Sciatic nerve (tissue), 2 donors: ENCODE results near the gene IRF2BPL. TPM values are rescaled to one million over a fixed set of nuclear protein-coding genes. Genes with fewer than 3 reads are reported as not detected.
A peak's percentile ranks its signal among the peaks of the same experiment; 100 is the strongest.

Experiments
- ATAC-seq: fragments of 200-7000 bp; cut with Tn5 transposase; one replicate; pipeline ENCODE4 v1.9.1; 2020; ENCODE audit warnings: mild to moderate bottlenecking, moderate library complexity
- DNase-seq: peaks from one replicate; pipeline ENCODE4 v3.0.0-alpha.2; 2020; ENCODE audit warnings: low spot score
- intact Hi-C: fragments of 100-400 bp; cut with DNase I; formaldehyde crosslinking; loops from one replicate; pipeline ENCODE4 v1.14.2; 2022
- total RNA-seq: library from RNA; stranded (reverse); fragmentation: NEBNext Ultra II Directional; extraction: Animal tissue kit (Norgen Biotek cat#: 25700); gene quantifications from one replicate; pipeline ENCODE4 v1.2.1, GENCODE V29; 2021
- donor health status: DM: no; HTN: no; CAD: no.
- donor health status: DM: no; HTN: no; CAD: no.

The IRF2BPL gene
- total RNA-seq, 1 donor from 2014 or later: 59.6 TPM

DNA sequence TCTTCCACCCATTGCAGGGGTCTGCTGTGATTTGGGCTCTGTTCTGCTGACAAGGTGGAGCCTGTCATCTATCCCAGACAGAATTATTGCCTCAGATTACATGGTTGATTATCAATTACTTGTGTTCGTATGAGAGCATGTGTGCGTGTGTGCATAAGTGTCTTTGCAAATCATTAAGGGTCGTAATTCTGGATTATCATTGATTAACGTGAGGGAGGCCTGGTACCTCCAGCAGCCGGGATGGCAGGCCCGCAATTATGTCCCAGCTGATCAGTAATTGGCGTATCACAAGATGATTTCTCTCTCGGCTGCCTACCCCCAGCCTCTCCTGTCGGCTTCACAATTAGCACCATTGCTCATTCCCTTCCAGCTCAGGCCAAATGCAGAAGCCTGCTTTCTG lies 29.6 kb upstream of the IRF2BPL start:
- DNase-seq: no peak
- intact Hi-C loops: no loop called here
- ATAC-seq: no peak

DNA sequence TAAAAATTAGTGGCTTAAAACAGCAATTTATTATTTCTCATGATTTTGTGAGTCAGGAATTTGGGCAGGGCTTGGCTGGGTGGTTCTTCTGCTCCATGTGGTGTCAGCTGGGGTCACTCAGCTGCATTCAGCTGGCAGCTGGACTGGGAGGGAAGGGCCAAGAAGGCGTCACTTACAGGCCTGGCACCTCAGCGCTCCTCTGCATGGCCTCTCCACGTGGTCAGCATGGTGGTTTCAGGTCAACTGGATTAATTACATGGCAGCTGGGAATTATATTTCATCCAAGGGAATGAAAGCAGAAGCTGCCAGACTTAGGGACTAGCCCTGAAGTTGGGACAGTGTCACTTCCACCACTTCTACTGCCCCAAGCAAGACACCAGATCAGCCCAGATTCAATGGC lies 27.5 kb upstream of the IRF2BPL start:
- ATAC-seq (no peak), DNase-seq (no peak)
- intact Hi-C loops: no loop called here

DNA sequence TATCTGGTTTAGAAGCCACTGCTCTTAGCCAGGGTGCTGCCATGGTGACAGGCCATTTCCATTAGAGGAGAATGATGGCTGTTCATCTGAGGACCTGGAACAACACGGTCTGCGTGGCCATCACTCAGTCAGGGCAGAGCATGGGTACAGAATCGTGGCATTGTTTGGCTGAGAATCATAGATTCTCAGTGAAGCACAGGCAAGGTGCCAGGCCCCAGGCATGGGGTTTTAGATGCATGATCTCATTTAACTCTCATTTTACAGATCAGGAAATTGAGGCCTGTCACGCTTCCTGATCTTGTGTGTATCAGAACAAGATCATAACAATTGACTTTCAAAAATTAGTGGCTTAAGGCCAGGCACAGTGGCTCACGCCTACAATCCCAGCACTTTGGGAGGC lies 26.8 kb upstream of the IRF2BPL start:
- intact Hi-C loops: no loop called here
- ATAC-seq: no peak
- no peak for DNase-seq

DNA sequence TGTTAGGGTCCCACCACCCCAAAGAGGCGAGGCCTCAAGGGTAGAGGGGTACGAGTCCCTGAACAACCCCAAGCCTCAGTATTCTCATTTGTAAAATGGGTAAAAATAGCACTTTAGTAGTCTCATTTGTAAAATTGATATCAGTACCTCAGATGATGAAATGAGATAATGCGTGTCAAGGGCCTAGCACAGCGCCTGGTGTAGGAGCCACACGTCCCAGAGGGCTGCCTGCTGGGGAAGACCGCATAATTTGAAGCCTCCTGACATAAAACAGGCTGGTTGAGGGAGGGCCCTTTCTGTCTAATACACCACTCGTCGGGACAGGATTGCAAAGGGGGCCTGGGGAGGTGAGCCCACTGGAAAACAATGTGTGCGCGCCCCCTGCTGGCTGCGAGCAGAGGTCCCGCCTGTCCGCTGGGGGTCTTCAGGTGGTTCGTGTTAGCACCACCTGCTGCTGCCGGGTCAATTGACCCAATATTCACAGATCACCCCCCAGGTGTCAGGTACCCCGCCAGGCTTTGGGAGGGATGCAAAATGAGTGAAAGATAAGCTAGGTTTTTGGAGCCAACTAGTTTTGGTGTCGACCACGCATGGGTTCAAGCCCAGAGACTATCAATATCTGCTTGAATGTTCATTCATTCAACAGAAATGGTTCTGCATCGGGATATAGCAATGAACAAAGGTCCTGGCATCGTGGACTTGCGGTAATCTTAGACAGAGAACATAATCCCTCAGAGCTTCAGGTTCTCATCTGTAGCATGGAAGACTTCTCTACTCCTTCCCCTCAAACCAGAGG lies 24.7 kb upstream of the IRF2BPL start:
- intact Hi-C loops: loop anchor here (5.0 kb wide), 1 partner anchor 141 kb away; no protein-coding TSS in a partner anchor
- DNase-seq: peak; percentile 86
- ATAC-seq: peak; percentile 75

DNA sequence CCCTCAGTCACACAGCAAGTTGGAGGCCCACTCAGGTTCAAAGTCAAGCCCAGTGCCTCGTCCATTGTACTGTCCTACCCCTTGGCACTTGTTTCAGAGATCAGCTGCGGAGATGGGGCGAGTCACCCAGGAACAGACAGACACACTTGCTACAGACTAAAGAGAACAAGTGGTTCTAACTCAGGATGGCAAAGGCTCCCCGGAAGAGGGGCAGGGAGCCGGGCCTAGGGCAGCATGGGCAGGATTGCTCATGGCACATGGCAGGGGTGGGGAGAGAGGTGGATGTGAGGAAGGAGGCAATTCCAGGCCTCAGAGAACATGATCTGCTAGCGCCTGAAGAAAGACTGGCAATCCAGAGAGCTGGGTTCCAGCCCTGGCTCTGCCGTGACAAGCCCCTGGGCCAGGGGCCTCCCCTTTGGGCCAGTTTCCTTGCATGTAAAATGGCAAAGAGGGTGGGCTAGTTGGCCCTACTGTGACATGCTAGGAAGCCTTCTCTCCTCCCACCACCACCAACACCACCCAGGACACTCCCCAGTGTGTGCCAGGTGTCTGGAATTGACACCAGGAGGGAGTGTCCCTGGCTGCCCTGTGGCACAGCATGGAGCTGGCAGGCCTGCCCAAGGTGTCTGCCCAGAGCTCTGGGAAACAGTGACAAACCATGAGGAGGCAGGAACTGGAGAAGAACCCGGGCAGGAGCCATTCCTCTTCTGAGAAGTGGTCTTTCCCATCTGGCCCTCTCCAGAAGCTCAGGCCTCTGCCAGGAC lies 24.0 kb upstream of the IRF2BPL start:
- ATAC-seq: peak; percentile 17
- no peak for DNase-seq
- intact Hi-C loops: loop anchor here (5.0 kb wide), 1 partner anchor 140 kb away; no protein-coding TSS in a partner anchor

DNA sequence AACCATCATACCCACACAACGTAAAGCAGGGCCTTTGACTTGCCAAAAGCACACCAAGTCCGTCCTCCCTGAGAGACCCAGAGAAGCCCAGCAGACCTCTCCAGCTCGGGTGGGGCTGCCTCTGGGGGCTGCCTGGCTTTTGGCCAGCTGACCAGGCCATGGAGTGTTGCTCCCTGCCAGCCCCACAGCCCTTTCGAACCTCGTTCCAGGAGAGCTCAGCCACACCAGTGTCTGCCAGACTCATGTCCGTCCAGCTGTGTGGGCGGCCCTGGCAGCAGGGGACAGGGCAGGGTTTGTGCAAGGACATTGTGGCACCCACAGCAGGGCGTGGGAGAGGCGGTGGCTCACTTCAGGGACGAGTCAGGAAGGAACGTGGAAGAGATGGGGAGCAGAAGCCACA lies 22.6 kb upstream of the IRF2BPL start:
- ATAC-seq: peak; percentile 76
- intact Hi-C loops: loop anchor here (5.0 kb wide), 1 partner anchor 139 kb away; no protein-coding TSS in a partner anchor
- peak; percentile 81 for DNase-seq

DNA sequence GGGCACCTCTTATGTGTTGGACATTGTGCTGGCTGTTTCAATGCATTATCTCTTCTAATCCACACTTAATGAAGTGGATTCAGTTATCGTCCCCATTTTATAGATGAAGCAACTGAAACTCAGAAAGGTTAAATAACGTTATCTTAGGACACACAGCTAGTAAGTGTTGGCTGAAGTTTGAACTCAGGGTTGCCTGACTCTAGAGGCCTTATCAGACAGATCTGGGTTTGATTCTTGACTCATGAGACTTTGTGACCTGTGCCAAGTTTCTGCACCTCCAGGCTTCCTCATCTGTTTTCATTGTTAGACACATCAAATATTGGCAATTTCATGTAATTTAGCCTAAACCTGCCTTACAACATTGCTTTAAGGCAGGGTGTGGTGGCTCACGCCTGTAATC lies 18.2 kb upstream of the IRF2BPL start:
- ATAC-seq (no peak), DNase-seq (no peak)
- intact Hi-C loops: no loop called here

DNA sequence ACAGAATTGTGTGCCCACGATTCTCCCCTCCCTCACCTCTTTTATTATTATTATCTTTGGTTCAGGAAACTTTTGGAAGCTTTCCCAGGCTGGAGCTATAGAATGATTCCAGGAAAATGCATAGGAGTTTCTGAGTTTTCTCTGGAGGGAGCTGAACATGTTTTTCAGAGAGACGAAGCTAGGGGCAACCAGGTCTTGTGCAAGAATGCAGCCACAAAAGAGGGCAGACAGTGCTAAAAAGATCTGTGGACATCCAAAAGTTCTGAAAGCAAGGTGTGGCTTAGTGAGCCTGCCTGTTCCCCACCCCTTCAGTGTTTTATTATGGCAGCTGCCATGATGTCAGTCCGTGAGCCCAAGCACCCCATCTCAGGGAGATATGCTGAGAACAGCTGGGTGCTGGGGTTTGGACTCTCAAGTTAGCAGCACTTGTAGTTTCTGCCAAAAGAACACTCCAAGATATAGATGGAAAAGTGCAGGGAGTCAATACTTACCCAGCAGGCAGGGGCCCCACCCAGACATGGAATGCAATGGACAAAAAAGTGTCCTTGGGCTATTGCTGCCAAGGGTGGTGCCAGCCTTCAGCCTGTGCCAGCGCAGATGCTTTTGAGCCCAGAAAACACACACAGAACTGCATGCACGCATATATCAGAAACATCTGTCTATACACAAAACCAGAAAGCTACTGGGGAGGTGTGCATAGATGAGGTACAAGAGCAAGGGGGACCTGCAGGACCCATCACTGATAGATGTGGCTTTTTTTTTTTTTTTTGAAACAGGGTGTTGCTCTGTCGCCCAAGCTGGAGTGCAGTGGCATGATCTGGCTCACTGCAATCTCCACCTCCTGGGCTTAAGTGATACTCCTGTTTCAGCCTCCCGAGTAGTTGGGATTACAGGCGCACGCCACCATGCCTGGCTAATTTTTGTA lies 17.0 kb upstream of the IRF2BPL start:
- ATAC-seq (peak; percentile 4), DNase-seq (no peak)
- intact Hi-C loops: no loop called here

DNA sequence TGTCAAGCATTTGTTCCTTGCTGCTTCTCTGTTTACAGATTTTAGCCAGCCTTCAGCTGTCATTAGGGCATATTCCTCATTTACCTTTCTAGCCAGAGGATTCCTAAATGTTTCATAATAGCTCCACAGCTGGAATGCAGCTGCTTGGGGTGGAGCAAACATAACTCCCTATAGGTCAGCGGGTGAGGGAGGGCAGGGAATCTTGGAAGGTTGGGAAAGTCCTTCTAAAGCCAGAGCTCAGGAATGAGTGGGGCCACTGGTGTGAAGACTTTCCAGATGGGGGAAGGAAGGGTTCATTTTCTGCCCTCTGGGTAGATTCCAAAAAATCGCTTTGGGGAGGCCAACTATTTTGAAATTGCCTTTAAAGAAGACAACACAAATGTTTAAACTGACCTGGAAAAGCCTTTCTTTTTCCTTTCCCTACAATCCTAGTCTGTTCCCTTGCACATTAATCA lies 16.3 kb upstream of the IRF2BPL start:
- DNase-seq: peak; percentile 78
- peak; percentile 74 for ATAC-seq
- intact Hi-C loops: loop anchor here (1.0 kb wide), 1 partner anchor 94 kb away; no protein-coding TSS in a partner anchor

DNA sequence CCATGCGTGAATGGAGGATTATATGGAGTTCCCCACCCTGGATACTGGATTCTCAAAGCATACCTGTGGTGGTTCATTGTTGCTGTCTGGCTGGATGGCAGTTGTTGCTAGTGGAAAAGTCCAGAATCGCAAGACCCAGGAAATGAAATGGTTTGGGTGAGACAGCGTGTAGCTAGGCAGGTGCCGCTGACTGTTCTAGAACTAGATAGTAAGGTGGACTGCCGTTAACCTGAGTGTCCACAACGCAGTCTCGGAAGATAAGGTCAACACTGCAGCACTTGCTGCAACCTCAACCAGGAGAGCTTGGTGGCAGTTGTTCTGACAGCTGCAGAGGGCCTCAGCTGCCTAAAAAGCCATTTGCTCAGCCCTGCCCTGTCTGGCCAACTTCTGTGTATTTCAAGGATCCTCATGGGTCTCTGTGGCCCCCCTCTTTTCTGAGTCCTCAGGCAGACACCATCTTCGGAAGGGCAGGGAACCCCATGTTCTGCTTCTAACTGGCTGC lies 15.5 kb upstream of the IRF2BPL start:
- ATAC-seq (peak; percentile 3), DNase-seq (no peak)
- intact Hi-C loops: loop anchor here (1.0 kb wide), 1 partner anchor 93 kb away; no protein-coding TSS in a partner anchor

DNA sequence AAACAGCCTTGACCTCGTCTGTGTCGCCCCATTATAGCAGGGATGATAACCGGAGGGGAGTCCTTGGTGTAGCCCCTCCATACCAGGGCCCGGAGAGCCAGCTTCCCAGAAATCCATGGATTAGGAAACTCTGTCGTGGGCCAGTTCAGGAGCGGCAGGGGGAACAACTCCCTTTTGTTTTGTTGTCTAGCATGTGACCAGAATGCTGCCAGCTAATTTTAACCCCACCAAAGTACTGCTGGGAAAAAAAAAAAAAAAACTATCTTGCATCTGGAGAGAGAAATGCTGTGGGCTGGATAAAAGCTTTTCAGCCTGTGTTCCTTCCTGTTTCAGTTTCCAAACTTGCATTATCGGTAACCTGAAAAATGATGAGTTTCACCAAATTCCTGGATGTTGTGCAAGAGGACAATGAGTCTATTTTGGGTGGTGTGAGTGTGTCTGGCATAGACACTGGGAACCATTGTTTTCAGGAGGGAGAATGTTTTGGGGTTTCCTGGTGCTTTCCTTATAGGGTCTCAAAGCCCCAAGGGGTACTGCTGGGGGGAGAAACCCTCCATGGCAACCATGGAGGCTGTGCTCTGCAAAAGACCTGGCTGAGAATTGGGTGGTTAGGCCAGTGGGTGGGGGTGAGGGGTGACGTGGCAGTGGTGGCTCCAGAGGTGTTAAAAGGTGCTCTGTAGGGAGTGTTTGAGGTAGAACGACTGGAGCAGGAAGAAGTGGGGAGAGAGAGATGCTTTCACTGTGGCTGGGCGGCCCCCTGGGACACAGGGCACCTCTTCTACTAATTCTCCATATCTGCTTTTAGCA lies 14.9 kb upstream of the IRF2BPL start:
- intact Hi-C loops: no loop called here
- ATAC-seq (peak; percentile 60), DNase-seq (peak; percentile 75)

DNA sequence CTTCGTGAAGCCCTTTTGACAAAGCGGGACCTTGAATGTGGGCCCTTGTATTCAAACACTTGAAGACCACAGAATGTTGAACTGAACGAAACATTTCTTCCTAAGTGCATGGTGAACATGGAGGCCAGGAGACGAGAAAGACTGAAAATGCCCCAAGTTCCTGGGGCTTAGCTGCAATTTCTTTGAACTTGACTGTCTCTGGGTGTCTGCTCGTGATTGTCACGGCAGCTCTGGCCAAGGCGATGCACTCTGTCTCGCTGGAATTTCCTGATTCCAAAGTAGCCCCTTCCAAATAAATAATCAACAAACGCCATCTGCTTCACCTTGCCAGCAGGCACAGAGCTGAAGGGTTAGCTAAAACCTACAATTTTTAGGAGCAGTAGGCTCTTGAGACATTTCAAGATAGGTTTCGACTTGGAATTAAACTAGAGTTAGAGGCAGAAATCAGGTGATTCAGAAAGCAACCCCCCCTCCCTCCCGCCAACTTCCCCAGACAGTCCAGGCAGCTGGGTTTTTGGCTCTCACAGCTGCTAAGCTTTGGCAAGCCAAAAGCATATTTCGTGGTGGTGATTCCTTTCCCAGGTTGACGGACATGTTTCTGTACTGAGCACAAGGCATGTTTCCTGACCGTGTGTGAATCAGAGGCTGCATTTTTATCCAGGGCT lies 13.5 kb upstream of the IRF2BPL start:
- peak; percentile 19 for ATAC-seq
- intact Hi-C loops: no loop called here
- no peak for DNase-seq

DNA sequence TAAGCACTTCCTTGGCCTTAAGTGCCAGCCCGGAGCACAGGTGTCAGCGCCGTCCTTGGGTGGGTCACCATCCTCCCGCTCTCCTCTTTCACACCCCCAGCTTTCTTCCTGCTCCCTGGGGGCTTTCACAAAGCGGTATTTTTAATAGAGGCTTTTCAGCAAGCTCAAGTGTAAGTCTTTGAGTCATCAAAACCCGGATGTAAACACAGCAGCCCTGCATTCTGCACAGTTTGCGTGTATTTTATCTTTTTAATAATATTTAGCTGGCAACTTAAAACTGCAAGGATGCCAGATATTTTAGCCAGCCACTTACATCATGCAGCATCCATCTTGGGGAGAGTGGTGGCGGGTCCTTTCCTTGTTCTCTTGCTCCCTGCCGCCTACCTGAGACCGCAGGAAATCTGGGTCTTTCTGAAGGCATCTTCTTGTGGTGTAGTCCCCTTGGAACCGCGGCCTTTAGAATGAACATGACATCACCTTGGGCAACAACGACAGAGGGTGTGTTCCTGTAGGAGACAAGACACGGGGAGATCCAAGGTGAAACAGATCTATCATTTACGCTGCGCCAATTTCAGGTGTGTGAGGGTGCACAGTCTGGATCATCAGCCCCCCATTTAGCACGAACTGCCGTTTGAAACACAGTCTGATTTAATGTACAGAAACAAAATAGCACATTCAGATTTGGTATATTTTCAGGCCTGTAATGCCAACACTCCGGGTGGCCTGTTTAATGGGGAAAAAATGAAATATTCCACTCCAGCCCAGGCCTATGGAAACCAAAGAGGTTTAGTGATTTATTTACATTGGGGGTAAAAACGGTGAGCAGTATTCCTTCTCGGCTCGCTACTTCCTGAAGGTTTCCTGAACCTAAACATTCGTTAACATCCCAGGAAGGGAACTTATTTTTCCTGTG lies 12.5 kb upstream of the IRF2BPL start:
- ATAC-seq (peak; percentile 0), DNase-seq (no peak)
- intact Hi-C loops: no loop called here

DNA sequence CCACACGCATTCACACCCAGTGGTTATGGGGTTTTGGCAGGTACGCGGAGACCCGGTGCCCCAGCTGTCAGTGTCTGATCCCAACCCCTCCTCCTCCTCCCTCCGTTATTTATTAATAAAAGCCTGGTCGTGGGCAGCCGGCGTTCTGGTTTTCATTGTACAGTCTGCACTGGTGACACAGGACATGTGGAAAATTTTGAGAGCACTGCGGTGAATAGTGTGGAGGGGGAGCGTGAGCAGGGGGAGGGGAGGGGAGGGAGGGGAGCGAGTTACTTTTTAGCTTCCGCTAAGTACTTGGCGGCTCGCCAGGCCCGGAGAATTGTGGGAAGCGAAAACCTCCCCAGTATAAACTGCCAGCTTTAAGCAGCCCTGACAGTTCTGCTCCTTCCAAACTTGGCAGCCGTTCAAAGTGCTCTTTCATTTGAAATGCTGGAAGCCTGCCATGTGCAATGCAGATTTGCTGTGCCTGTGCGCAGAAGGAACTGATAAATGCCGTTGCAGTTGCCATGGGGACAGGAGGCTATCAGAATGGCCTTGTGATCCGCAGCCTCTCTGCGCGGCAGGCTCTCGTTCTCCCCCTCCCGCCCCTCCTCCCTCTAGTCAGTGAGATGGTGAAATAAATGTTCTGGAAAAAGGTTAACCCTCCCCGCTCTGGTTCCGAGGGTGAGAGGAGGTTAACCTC lies 11.7 kb upstream of the IRF2BPL start:
- ATAC-seq (peak; percentile 82), DNase-seq (peak; percentile 100)
- intact Hi-C loops: no loop called here

DNA sequence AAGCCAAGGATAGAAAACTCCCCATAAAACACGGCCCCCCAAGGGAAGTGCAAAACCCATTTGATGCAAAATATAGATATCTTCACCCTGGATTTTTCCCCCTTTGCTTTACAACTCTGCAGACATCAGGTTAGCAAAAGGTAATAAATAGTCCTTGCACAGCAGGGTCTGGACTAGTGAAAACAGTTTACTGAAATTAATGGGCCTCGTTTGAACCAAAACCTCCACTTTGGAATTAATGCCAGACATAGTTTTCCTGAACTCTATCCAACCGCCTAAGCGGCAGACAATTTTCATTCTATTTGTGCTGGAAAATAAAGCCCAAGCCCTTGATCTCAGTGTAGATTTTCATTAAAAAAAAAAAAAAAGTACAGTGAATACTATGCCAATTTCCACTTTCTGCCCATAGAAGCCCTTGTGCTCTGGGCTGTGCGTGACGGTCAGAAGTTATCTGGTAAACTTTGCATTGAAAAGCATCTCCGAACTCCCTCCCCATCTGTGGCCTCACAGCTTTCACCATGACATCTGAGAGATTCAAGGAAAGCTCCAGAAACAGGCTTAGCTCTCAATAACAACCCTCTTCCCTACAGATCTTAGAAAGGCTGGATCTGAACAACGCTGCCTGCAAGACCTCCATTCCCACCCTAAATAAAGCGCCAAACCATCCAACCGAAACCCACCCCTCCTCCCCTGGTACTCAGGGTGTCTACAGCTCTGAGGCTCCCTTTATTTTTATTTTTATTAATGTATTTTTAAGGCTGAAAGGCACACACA lies 11.0 kb upstream of the IRF2BPL start:
- no peak for DNase-seq
- ATAC-seq: no peak
- intact Hi-C loops: no loop called here
